ENCODE results near the gene CRB2.

CRB2 gene

GRCh38 chr9:123355761-123356431, at the start of gene CRB2:
Gene CRB2, plus strand, starts transcription at chr9:123356197. Its CDS starts 64 bp downstream, at chr9:123356261.
- no peak for DNase-seq (ENCODE audit: extremely low spot score, insufficient read length, low read depth)
- no peak for FAIRE-seq

GRCh38 chr9:123309611-123310010, 46.4 kb upstream of the CRB2 start:
- no peak for DNase-seq (ENCODE audit: extremely low spot score, insufficient read length, low read depth)
- FAIRE-seq: no peak

GRCh38 chr9:123310551-123311249, 45.3 kb upstream of the CRB2 start:
- DNase-seq (ENCODE audit: extremely low spot score, insufficient read length, low read depth): no peak
- FAIRE-seq: no peak

GRCh38 chr9:123311250-123311752, 44.7 kb upstream of the CRB2 start:
- DNase-seq (ENCODE audit: extremely low spot score, insufficient read length, low read depth): no peak
- FAIRE-seq: no peak

GRCh38 chr9:123312306-123312877, 43.6 kb upstream of the CRB2 start:
- DNase-seq (ENCODE audit: extremely low spot score, insufficient read length, low read depth) (no peak), FAIRE-seq (no peak)

GRCh38 chr9:123314617-123315016, 41.4 kb upstream of the CRB2 start:
- DNase-seq (ENCODE audit: extremely low spot score, insufficient read length, low read depth) (no peak), FAIRE-seq (no peak)

- DNase-seq (ENCODE audit: extremely low spot score, insufficient read length, low read depth) (no peak), FAIRE-seq (no peak)
Measured at GRCh38 chr9:123315635-123316034, 40.4 kb upstream of the CRB2 start.

GRCh38 chr9:123316053-123316718, 39.8 kb upstream of the CRB2 start:
- no peak for FAIRE-seq
- no peak for DNase-seq (ENCODE audit: extremely low spot score, insufficient read length, low read depth)

- DNase-seq (ENCODE audit: extremely low spot score, insufficient read length, low read depth) (peak; percentile 62), FAIRE-seq (peak; percentile 96)
Measured at GRCh38 chr9:123318202-123318601, 37.8 kb upstream of the CRB2 start.

GRCh38 chr9:123318961-123319421, 37.0 kb upstream of the CRB2 start:
- no peak for DNase-seq (ENCODE audit: extremely low spot score, insufficient read length, low read depth)
- FAIRE-seq: no peak

GRCh38 chr9:123319541-123320339, 36.3 kb upstream of the CRB2 start:
- DNase-seq (ENCODE audit: extremely low spot score, insufficient read length, low read depth) (no peak), FAIRE-seq (no peak)

- no peak for DNase-seq (ENCODE audit: extremely low spot score, insufficient read length, low read depth)
- no peak for FAIRE-seq
Measured at GRCh38 chr9:123320814-123321213, 35.2 kb upstream of the CRB2 start.

GRCh38 chr9:123321616-123322272, 34.3 kb upstream of the CRB2 start:
- DNase-seq (ENCODE audit: extremely low spot score, insufficient read length, low read depth): no peak
- FAIRE-seq: no peak

- DNase-seq (ENCODE audit: extremely low spot score, insufficient read length, low read depth): no peak
- peak; percentile 88 for FAIRE-seq
Measured at GRCh38 chr9:123322273-123323195, 33.5 kb upstream of the CRB2 start.

- FAIRE-seq: no peak
- DNase-seq (ENCODE audit: extremely low spot score, insufficient read length, low read depth): no peak
Measured at GRCh38 chr9:123323196-123324013, 32.6 kb upstream of the CRB2 start.

- DNase-seq (ENCODE audit: extremely low spot score, insufficient read length, low read depth): no peak
- FAIRE-seq: no peak
Measured at GRCh38 chr9:123324767-123325183, 31.2 kb upstream of the CRB2 start.

GRCh38 chr9:123326187-123326586, 29.8 kb upstream of the CRB2 start:
- DNase-seq (ENCODE audit: extremely low spot score, insufficient read length, low read depth): no peak
- FAIRE-seq: no peak
